ENCODE measurements around the gene BCDIN3D.

Gene BCDIN3D

DNA sequence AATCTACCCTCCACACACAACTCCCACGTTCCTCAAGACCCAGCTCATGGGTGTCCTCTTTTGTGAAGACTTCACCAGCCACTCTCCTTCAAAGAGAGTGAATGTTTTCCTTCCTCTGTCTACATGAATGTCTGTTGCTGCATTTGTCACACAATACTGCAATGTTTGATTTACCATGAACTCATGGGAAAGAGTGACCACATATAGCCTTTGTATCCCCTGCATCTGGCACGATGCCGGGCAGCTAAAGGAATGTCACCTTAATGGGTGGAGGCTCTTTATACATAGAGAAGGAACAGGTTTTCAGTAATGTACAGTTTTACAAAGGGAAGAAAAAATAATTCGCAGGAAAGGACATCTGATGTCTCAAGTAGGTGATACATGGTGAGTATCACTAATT is 12.1 kb upstream of the BCDIN3D start:
- Histone ChIP-seq H3K27me3 (replicated peaks; ENCODE audit: control insufficient read depth, insufficient read depth, low read length) (no peaks in the 10 kb centered on the region), H3K4me3 (replicated peaks; ENCODE audit: low read depth, low read length) (no peak overlapping the region), H3K36me3 (ENCODE audit: control insufficient read depth, insufficient read depth, low read length) (no peaks in the 10 kb centered on the region)
- TF ChIP-seq, protein P1, sequence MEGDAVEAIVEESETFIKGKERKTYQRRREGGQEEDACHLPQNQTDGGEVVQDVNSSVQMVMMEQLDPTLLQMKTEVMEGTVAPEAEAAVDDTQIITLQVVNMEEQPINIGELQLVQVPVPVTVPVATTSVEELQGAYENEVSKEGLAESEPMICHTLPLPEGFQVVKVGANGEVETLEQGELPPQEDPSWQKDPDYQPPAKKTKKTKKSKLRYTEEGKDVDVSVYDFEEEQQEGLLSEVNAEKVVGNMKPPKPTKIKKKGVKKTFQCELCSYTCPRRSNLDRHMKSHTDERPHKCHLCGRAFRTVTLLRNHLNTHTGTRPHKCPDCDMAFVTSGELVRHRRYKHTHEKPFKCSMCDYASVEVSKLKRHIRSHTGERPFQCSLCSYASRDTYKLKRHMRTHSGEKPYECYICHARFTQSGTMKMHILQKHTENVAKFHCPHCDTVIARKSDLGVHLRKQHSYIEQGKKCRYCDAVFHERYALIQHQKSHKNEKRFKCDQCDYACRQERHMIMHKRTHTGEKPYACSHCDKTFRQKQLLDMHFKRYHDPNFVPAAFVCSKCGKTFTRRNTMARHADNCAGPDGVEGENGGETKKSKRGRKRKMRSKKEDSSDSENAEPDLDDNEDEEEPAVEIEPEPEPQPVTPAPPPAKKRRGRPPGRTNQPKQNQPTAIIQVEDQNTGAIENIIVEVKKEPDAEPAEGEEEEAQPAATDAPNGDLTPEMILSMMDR (IDR thresholded peaks at IDR 0.05; ENCODE audit: insufficient read depth, low read length, poor library complexity, severe bottlenecking): no peak
- DNase-seq (ENCODE audit: extremely low read depth, insufficient read length): no peak

DNA sequence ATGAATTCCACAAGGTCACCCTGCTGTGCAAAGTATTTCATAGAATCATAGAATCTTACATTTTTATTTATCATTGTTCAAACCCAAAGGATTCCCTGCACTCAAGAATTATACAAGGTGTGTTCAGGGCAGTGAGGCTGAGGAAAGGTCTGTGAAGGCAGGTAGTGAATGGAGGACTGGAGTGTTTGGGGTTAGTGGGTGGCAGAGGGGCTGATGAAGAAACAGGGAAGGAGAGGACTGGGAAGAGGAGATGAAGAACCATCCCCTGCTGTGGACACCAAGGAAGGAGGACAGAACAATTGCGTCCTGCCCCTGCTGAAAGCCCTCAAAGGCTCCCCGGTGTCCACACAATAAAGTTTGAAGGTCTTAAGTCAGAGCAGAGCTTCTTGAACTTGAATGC is 10.8 kb upstream of the BCDIN3D start:
- Histone ChIP-seq H3K4me3 (replicated peaks; ENCODE audit: low read depth, low read length) (no peak overlapping the region), H3K36me3 (ENCODE audit: control insufficient read depth, insufficient read depth, low read length) (no peaks in the 10 kb centered on the region), H3K27me3 (replicated peaks; ENCODE audit: control insufficient read depth, insufficient read depth, low read length) (no peaks in the 10 kb centered on the region)
- TF ChIP-seq, protein P1 (IDR thresholded peaks at IDR 0.05; ENCODE audit: insufficient read depth, low read length, poor library complexity, severe bottlenecking): no peak
- no peak for DNase-seq (ENCODE audit: extremely low read depth, insufficient read length)

DNA sequence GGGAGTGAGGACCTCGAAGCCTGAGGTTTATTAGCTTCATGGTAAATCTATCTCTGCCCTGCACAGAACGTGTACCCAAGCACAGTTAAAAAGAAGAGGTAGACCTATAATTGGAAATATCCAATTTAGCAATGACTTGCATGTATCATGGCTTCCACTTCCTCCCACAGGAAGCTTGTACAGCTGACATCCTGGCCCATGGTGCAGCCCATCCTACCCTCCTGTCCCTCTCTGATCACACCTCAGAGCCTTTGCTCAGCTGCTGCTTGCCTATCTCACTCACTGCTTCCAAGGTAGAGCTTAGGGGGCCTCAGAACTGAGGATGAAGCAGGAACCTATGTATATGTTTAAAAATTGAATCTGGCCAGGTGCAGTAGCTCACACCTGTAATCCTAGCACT is 4.3 kb upstream of the BCDIN3D start:
- TF ChIP-seq, protein P1 (IDR thresholded peaks at IDR 0.05; ENCODE audit: insufficient read depth, low read length, poor library complexity, severe bottlenecking): no peak
- no peak for DNase-seq (ENCODE audit: extremely low read depth, insufficient read length)
- no peak overlapping the region for H3K4me3 ChIP-seq (replicated peaks; ENCODE audit: low read depth, low read length)

DNA sequence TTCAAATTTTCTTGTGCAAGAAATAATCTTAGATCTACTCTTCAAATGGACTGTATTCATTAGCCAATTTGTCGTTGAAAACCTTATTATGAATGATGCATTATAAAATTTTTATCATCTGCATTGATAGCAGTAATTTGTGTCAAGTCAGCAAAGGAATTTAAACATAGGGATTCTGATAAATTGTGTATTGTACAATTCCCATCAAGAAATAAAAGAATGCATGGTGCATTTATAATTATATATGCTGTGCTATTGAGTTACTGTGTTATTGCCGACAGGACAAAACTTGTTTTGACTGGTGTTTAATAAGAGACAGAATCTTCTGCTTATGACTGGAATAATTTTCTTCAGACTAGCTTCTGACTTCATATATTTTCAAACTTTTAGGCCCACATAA is 3.1 kb upstream of the BCDIN3D start:
- H3K36me3 ChIP-seq (ENCODE audit: control insufficient read depth, insufficient read depth, low read length): no peaks in the 10 kb centered on the region
- no peak for DNase-seq (ENCODE audit: extremely low read depth, insufficient read length)
- no peaks in the 10 kb centered on the region for H3K27me3 ChIP-seq (replicated peaks; ENCODE audit: control insufficient read depth, insufficient read depth, low read length)
- H3K4me3 ChIP-seq (replicated peaks; ENCODE audit: low read depth, low read length): no peak overlapping the region
- TF ChIP-seq, protein P1 (IDR thresholded peaks at IDR 0.05; ENCODE audit: insufficient read depth, low read length, poor library complexity, severe bottlenecking): no peak

More for the DNA sequence above, 4.3 kb upstream of the BCDIN3D start:
- Histone ChIP-seq H3K27me3 (replicated peaks; ENCODE audit: control insufficient read depth, insufficient read depth, low read length) (no peaks in the 10 kb centered on the region), H3K36me3 (ENCODE audit: control insufficient read depth, insufficient read depth, low read length) (no peaks in the 10 kb centered on the region)

DNA sequence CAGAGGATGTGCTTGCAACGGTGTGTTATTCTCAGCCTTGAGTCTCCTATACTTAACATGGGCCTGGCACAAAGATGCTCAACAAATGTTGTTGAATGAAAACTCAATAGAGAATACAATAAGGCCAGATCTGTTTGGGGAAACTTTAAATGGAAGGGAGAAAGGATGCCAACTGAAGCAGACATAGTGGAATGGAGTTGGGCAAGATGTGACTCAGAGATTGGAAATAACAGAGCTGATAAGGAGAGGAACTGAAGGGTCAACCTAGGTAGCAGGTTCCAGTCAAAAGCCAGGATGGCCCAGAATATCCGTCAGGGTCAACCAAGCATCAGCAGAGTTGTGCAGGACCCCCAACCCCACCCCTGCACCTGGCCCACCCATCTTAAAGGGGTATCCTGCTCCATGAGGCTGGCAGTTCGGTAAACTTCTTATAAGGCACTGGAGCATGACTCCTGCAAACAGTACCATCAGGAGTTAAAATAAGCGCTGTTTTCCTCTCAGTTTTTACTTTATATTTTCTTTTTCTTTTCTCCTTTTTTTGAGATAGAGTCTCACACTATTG is 1.1 kb upstream of the BCDIN3D start:
- Histone ChIP-seq H3K4me3 (replicated peaks; ENCODE audit: low read depth, low read length) (no peak overlapping the region), H3K27me3 (replicated peaks; ENCODE audit: control insufficient read depth, insufficient read depth, low read length) (no peaks in the 10 kb centered on the region), H3K36me3 (ENCODE audit: control insufficient read depth, insufficient read depth, low read length) (no peaks in the 10 kb centered on the region)
- TF ChIP-seq, protein P1 (IDR thresholded peaks at IDR 0.05; ENCODE audit: insufficient read depth, low read length, poor library complexity, severe bottlenecking): no peak
- no peak for DNase-seq (ENCODE audit: extremely low read depth, insufficient read length)

DNA sequence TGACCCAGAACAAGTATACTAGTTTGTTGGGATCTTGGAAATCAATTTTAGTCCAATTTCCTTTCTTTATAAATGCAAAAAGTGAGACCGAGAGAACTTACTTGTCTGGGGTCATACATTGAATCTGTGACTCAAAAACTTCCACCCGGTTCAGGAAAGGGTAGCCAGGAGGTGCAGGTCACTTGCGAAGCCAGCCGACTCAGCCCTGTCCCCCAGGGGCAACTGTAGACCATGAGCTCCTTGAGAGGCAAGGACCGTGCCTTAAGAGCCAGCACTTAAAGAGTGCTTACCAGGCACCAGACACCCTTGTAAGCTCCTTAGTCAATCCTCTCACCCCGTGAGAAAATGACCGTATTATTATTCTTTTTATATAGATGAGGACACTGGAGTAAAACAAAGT is 505 bp upstream of the BCDIN3D start:
- no peak for DNase-seq (ENCODE audit: extremely low read depth, insufficient read length)
- H3K4me3 ChIP-seq (replicated peaks; ENCODE audit: low read depth, low read length): peak overlapping the region; percentile 89

More for the DNA sequence above, 505 bp upstream of the BCDIN3D start:
- Histone ChIP-seq H3K36me3 (ENCODE audit: control insufficient read depth, insufficient read depth, low read length) (peaks cover under 1% of the 10 kb centered on the region; the same call in 1 of the 2 replicates), H3K27me3 (replicated peaks; ENCODE audit: control insufficient read depth, insufficient read depth, low read length) (no peaks in the 10 kb centered on the region)
- TF ChIP-seq, protein P1 (IDR thresholded peaks at IDR 0.05; ENCODE audit: insufficient read depth, low read length, poor library complexity, severe bottlenecking): no peak
